Uterus (tissue), 4 donors: ENCODE results near the gene CCSER2. TPM values are rescaled to one million over a fixed set of nuclear protein-coding genes. Genes with fewer than 3 reads are reported as not detected.

Source experiments
- DNase-seq, 2 donors: peaks; one replicate each; pipeline ENCODE4 v3.0.0-alpha.2; 2019 to 2020
- H3K27ac ChIP-seq, 2 donors: fragments of 200-600 bp; sonication (generic); 1 replicate in 1 of 2; 2 replicates in 1 of 2; pipeline ENCODE4 v1.5.1; 2016 to 2018
- H3K27me3 ChIP-seq, 2 donors: fragments of 200-600 bp; sonication (generic); one replicate each; pipeline ENCODE4 v1.5.1; 2018 to 2019; ENCODE audit warnings: control low read depth in 1 of 2
- H3K36me3 ChIP-seq, 2 donors: fragments of 200-600 bp; sonication (generic); one replicate each; pipeline ENCODE4 v1.5.1; 2019; ENCODE audit warnings: control low read depth in 1 of 2
- H3K4me1 ChIP-seq, 2 donors: fragments of 200-600 bp; sonication (generic); one replicate each; pipeline ENCODE4 v1.5.1; 2018 to 2019; ENCODE audit warnings: control low read depth in 1 of 2
- H3K4me3 ChIP-seq, 2 donors: fragments of 200-600 bp; sonication (generic); 1 replicate in 1 of 2; 2 replicates in 1 of 2; pipeline ENCODE4 v1.5.1; 2018 to 2019; ENCODE audit warnings: mild to moderate bottlenecking in 1 of 2
- H3K9me3 ChIP-seq, 2 donors: fragments of 200-600 bp; sonication (generic); one replicate each; pipeline ENCODE4 v1.5.1; 2019; ENCODE audit warnings: control low read depth in 1 of 2
- CTCF ChIP-seq, 4 experiments: fragments of 200-600 bp in 2 of 4; fragments of 450-650 bp in 2 of 4; sonication (generic) in 2 of 4; IDR thresholded peaks; one replicate each; pipeline ENCODE4 v1.5.1; 2016 to 2019; ENCODE audit warnings: antibody characterized with exemption in 4 of 4, mild to moderate bottlenecking in 2 of 4, moderate library complexity in 1 of 4
- POLR2A ChIP-seq, 2 donors: fragments of 450-650 bp; IDR thresholded peaks; one replicate each; pipeline ENCODE4 v1.6.1; 2016; ENCODE audit warnings: antibody characterized with exemption in 2 of 2, mild to moderate bottlenecking in 1 of 2, moderate library complexity in 1 of 2
- intact Hi-C: fragments of 100-400 bp; cut with DNase I; formaldehyde crosslinking; loops from one replicate; pipeline ENCODE4 v1.15.1; 2023; ENCODE audit warnings: low total_unique reads
- total RNA-seq, 4 donors: library from RNA; depleted of rRNA in 3 of 4; stranded (reverse); fragments of >200 nt in 3 of 4; gene quantifications; one replicate each; pipeline versions ENCODE4 v1.1.0 to v1.2.4, GENCODE V29; 2014 to 2023
- donor health status: DM: yes; HTN: yes; CAD: no.

The CCSER2 gene
- total RNA-seq, 4 donors from 2014 or later: 40.5 to 112 (median 54.0) TPM

- Histone ChIP-seq H3K36me3 (no peaks in the 10 kb centered on the region), H3K4me3 (no peak overlapping the region), H3K4me1 (no peaks in the 10 kb centered on the region), H3K9me3 (no peaks in the 10 kb centered on the region), H3K27me3 (no peaks in the 10 kb centered on the region), H3K27ac (no peak overlapping the region)
- TF ChIP-seq CTCF (IDR thresholded peaks at IDR 0.05) (no peak), POLR2A (IDR thresholded peaks at IDR 0.05) (no peak)
- intact Hi-C loops: no loop called here
- DNase-seq: no peak
Measured at GRCh38 chr10:84531396-84531795, 203.0 kb downstream of the CCSER2 start.

- H3K36me3 ChIP-seq: no peaks in the 10 kb centered on the region
- H3K4me3 ChIP-seq: no peak overlapping the region
- H3K4me1 ChIP-seq: no peaks in the 10 kb centered on the region
- H3K9me3 ChIP-seq: no peaks in the 10 kb centered on the region
- no peak overlapping the region for H3K27ac ChIP-seq
- H3K27me3 ChIP-seq: no peaks in the 10 kb centered on the region
- intact Hi-C loops: no loop called here
- no peak for TF ChIP-seq CTCF (IDR thresholded peaks at IDR 0.05)
- no peak for TF ChIP-seq POLR2A (IDR thresholded peaks at IDR 0.05)
- DNase-seq: no peak
Measured at GRCh38 chr10:84534168-84534567, 205.8 kb downstream of the CCSER2 start.

- DNase-seq: peak; percentile 33 to 37
- H3K4me1 ChIP-seq: no peaks in the 10 kb centered on the region
- H3K27me3 ChIP-seq: no peaks in the 10 kb centered on the region
- H3K36me3 ChIP-seq: no peaks in the 10 kb centered on the region
- H3K4me3 ChIP-seq: no peak overlapping the region
- intact Hi-C loops: loop anchor here (5.0 kb wide), 2 partner anchors 160 to 275 kb away; no protein-coding TSS in a partner anchor
- TF ChIP-seq POLR2A (IDR thresholded peaks at IDR 0.05) (no peak), CTCF (IDR thresholded peaks at IDR 0.05) (peak; percentile 73 to 94 (median 77))
- no peaks in the 10 kb centered on the region for H3K9me3 ChIP-seq
- H3K27ac ChIP-seq: no peak overlapping the region
Measured at GRCh38 chr10:84537447-84537931, 209.1 kb downstream of the CCSER2 start.

GRCh38 chr10:84538036-84538435 is 209.6 kb downstream of the CCSER2 start:
- H3K4me1 ChIP-seq: no peaks in the 10 kb centered on the region
- no peak overlapping the region for H3K27ac ChIP-seq
- no peaks in the 10 kb centered on the region for H3K36me3 ChIP-seq
- H3K4me3 ChIP-seq: no peak overlapping the region
- no peaks in the 10 kb centered on the region for H3K9me3 ChIP-seq
- intact Hi-C loops: loop anchor here (5.0 kb wide), 2 partner anchors 161 to 276 kb away; no protein-coding TSS in a partner anchor
- TF ChIP-seq POLR2A (IDR thresholded peaks at IDR 0.05) (no peak), CTCF (IDR thresholded peaks at IDR 0.05) (no peak)
- DNase-seq: no peak
- H3K27me3 ChIP-seq: no peaks in the 10 kb centered on the region

- DNase-seq: no peak
- no peak for TF ChIP-seq CTCF (IDR thresholded peaks at IDR 0.05)
- TF ChIP-seq POLR2A (IDR thresholded peaks at IDR 0.05): no peak
- Histone ChIP-seq H3K27ac (no peak overlapping the region), H3K27me3 (no peaks in the 10 kb centered on the region), H3K36me3 (no peaks in the 10 kb centered on the region), H3K4me1 (no peaks in the 10 kb centered on the region), H3K4me3 (no peak overlapping the region), H3K9me3 (no peaks in the 10 kb centered on the region)
- intact Hi-C loops: loop anchor here (5.0 kb wide), 2 partner anchors 162 to 277 kb away; no protein-coding TSS in a partner anchor
Measured at GRCh38 chr10:84539216-84539615, 210.8 kb downstream of the CCSER2 start.
